Trophoblast cell (in vitro differentiated cells and primary cell): ENCODE results near the gene WNT4.

Source experiments
- DNase-seq, 2 donors: peaks; one replicate each; pipeline ENCODE4 v3.0.0-alpha.2; 2016
- H2AFZ ChIP-seq: 2 replicates; pipeline ENCODE4 v1.6.1; 2013; ENCODE audit warnings: low read length, moderate library complexity, mild to moderate bottlenecking; ENCODE audit not compliant: insufficient read depth, poor library complexity
- H2AK5ac ChIP-seq: 2 replicates; pipeline ENCODE4 v1.6.1; 2013; ENCODE audit warnings: mild to moderate bottlenecking, low read length
- H2BK120ac ChIP-seq: 2 replicates; pipeline ENCODE4 v1.6.1; 2013; ENCODE audit warnings: low read length, mild to moderate bottlenecking, moderate library complexity; ENCODE audit not compliant: insufficient read depth, poor library complexity
- H2BK12ac ChIP-seq: 2 replicates; pipeline ENCODE4 v1.6.1; 2013; ENCODE audit warnings: mild to moderate bottlenecking, low read length, moderate library complexity
- H2BK5ac ChIP-seq: 2 replicates; pipeline ENCODE4 v1.6.1; 2013; ENCODE audit warnings: low read length, low read depth, moderate library complexity, mild to moderate bottlenecking; ENCODE audit not compliant: poor library complexity
- H3K14ac ChIP-seq: 2 replicates; pipeline ENCODE4 v1.6.1; 2013; ENCODE audit warnings: mild to moderate bottlenecking, low read length
- H3K18ac ChIP-seq: 2 replicates; pipeline ENCODE4 v1.6.1; 2013; ENCODE audit warnings: mild to moderate bottlenecking, low read length
- H3K23ac ChIP-seq: 2 replicates; pipeline ENCODE4 v1.6.1; 2013; ENCODE audit warnings: low read length
- H3K27ac ChIP-seq: 2 replicates; pipeline ENCODE4 v1.5.1; 2013; ENCODE audit warnings: low read depth, mild to moderate bottlenecking, inconsistent platforms, low read length, moderate library complexity
- H3K27me3 ChIP-seq: 2 replicates; pipeline ENCODE4 v1.6.1; 2013; ENCODE audit warnings: inconsistent platforms, mild to moderate bottlenecking, low read length, moderate library complexity; ENCODE audit not compliant: insufficient read depth
- H3K36me3 ChIP-seq, 2 experiments: 1 replicate in 1 of 2; 2 replicates in 1 of 2; pipeline ENCODE4 v1.6.1; 2013; ENCODE audit warnings: low read length in 2 of 2, mild to moderate bottlenecking in 2 of 2, moderate library complexity in 1 of 2; ENCODE audit not compliant: insufficient read depth in 2 of 2, control insufficient read depth in 1 of 2
- H3K4ac ChIP-seq: 2 replicates; pipeline ENCODE4 v1.6.1; 2013; ENCODE audit warnings: low read depth, mild to moderate bottlenecking, low read length, moderate library complexity
- H3K4me1 ChIP-seq, 2 experiments: 1 replicate in 1 of 2; 2 replicates in 1 of 2; pipeline ENCODE4 v1.6.1; 2013; ENCODE audit warnings: low read length in 2 of 2, mild to moderate bottlenecking in 2 of 2, moderate library complexity in 1 of 2; ENCODE audit not compliant: insufficient read depth in 2 of 2, control insufficient read depth in 1 of 2
- H3K4me2 ChIP-seq: 2 replicates; pipeline ENCODE4 v1.6.1; 2013; ENCODE audit warnings: inconsistent platforms, mild to moderate bottlenecking, low read length, moderate library complexity
- H3K4me3 ChIP-seq: 2 replicates; pipeline ENCODE4 v1.5.1; 2013; ENCODE audit warnings: mild to moderate bottlenecking, low read depth, low read length, inconsistent platforms
- H3K79me1 ChIP-seq: one replicate; pipeline ENCODE4 v1.6.1; 2013; ENCODE audit warnings: low read length
- H3K79me2 ChIP-seq: 2 replicates; pipeline ENCODE4 v1.6.1; 2013; ENCODE audit warnings: low read length, mild to moderate bottlenecking; ENCODE audit not compliant: control insufficient read depth, insufficient read depth, poor library complexity
- H3K9ac ChIP-seq: 2 replicates; pipeline ENCODE4 v1.6.1; 2013; ENCODE audit warnings: mild to moderate bottlenecking, low read length
- H3K9me3 ChIP-seq: 2 replicates; pipeline ENCODE4 v1.6.1; 2013; ENCODE audit warnings: low read depth, mild to moderate bottlenecking, control low read depth, inconsistent platforms, low read length; ENCODE audit not compliant: insufficient read depth
- H4K12ac ChIP-seq: 2 replicates; pipeline ENCODE4 v1.6.1; 2013; ENCODE audit warnings: low read depth, mild to moderate bottlenecking, low read length, moderate library complexity
- H4K8ac ChIP-seq: 2 replicates; pipeline ENCODE4 v1.6.1; 2013; ENCODE audit warnings: low read depth, mild to moderate bottlenecking, low read length, moderate library complexity
- H4K91ac ChIP-seq: one replicate; pipeline ENCODE4 v1.6.1; 2013; ENCODE audit warnings: low read depth, mild to moderate bottlenecking, low read length, moderate library complexity
- WGBS: extraction: QIAGEN DNeasy Blood & Tissue Kit; methylation state at CpG from one replicate; pipeline ENCODE4 v1.1.7; 2013; ENCODE audit warnings: missing lambda C conversion rate; ENCODE audit not compliant: insufficient read length, insufficient coverage; ENCODE audit errors: extremely low coverage; 5-methylcytosine and 5-hydroxymethylcytosine counted together

Gene WNT4

DNA sequence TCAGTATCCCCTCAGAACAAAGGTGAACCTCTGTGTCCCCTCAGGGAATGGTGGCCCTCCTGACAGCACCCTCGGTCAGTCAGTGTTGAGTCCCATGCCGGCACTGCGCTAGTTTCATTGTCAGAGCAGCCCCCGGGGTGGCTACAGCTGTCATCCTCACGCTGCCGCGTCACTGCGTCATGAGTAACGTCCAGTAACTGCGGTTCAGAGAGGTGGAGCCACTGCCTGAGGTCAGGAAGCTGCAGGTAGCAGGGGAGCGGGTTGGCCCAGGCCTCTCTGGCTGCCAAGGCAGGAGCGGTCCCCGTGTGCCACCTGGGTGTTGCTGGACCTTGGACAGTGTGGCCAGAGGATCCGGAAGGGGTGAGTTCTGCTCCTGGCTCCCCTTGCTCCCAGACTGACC lies 20.2 kb upstream of the WNT4 start:
- no peak overlapping the region for H2BK5ac ChIP-seq
- H3K4ac ChIP-seq, result no peak overlapping the region
- no peaks in the 10 kb centered on the region for H3K9me3 ChIP-seq
- H3K27me3 ChIP-seq, result no peaks in the 10 kb centered on the region
- H3K79me1 ChIP-seq, result no peaks in the 10 kb centered on the region
- H2BK120ac ChIP-seq, result no peak overlapping the region
- peak; percentile 88 to 92 for DNase-seq
- no peak overlapping the region for H3K14ac ChIP-seq
- H3K18ac ChIP-seq, result no peak overlapping the region
- H4K8ac ChIP-seq, result no peak overlapping the region
- H3K4me2 ChIP-seq, result no peak overlapping the region
- peaks cover 0 to 8% of the 10 kb centered on the region in 2 experiments for H3K4me1 ChIP-seq
- no peak overlapping the region for H3K4me3 ChIP-seq
- no peak overlapping the region for H4K91ac ChIP-seq
- no peak overlapping the region for H3K27ac ChIP-seq
- H3K9ac ChIP-seq, result no peak overlapping the region
- H3K23ac ChIP-seq, result no peak overlapping the region
- no peaks in the 10 kb centered on the region for H3K36me3 ChIP-seq
- H4K12ac ChIP-seq, result no peak overlapping the region
- H3K79me2 ChIP-seq, result no peaks in the 10 kb centered on the region
- H2AK5ac ChIP-seq, result no peak overlapping the region
- H2AFZ ChIP-seq, result no peak overlapping the region
- no peak overlapping the region for H2BK12ac ChIP-seq
- no CpG with 5 or more reads among the region's 14 CpGs for WGBS

DNA sequence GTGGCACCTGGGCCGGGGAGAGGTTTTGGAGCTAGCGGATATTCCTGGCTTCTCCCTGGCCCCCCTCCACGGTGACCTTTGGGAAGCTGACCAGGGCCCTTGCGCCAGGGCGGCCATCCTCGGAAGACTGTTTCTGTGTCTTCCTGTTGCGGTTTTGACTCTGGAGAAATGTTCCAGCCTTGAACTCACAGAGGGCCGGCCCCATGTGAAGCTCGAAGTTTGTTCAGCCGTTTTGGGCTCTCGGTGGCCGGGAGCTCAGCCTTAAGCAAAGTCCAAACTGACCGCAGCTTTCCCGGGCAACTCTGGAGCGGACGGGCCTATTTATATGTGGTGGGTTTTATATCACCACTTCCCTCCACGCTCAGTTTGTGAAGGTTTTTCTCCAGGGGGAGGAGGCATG lies 17.0 kb upstream of the WNT4 start:
- no peak for DNase-seq
- no peak overlapping the region for H2BK12ac ChIP-seq
- H3K27me3 ChIP-seq, result no peaks in the 10 kb centered on the region
- no peak overlapping the region for H3K27ac ChIP-seq
- H3K4me1 ChIP-seq, result peaks cover 0 to 8% of the 10 kb centered on the region in 2 experiments
- H2BK5ac ChIP-seq, result no peak overlapping the region
- no peaks in the 10 kb centered on the region for H3K79me1 ChIP-seq
- no peak overlapping the region for H3K4me2 ChIP-seq
- H3K9ac ChIP-seq, result no peak overlapping the region
- WGBS, result no CpG with 5 or more reads among the region's 17 CpGs
- no peak overlapping the region for H4K12ac ChIP-seq
- H2BK120ac ChIP-seq, result no peak overlapping the region
- H2AK5ac ChIP-seq, result no peak overlapping the region
- H4K91ac ChIP-seq, result no peak overlapping the region
- H3K14ac ChIP-seq, result no peak overlapping the region
- H2AFZ ChIP-seq, result no peak overlapping the region
- H3K4me3 ChIP-seq, result no peak overlapping the region
- H3K18ac ChIP-seq, result no peak overlapping the region
- H3K79me2 ChIP-seq, result no peaks in the 10 kb centered on the region
- no peak overlapping the region for H3K4ac ChIP-seq
- H3K23ac ChIP-seq, result no peak overlapping the region
- H3K36me3 ChIP-seq, result no peaks in the 10 kb centered on the region
- H3K9me3 ChIP-seq, result no peaks in the 10 kb centered on the region
- H4K8ac ChIP-seq, result no peak overlapping the region

DNA sequence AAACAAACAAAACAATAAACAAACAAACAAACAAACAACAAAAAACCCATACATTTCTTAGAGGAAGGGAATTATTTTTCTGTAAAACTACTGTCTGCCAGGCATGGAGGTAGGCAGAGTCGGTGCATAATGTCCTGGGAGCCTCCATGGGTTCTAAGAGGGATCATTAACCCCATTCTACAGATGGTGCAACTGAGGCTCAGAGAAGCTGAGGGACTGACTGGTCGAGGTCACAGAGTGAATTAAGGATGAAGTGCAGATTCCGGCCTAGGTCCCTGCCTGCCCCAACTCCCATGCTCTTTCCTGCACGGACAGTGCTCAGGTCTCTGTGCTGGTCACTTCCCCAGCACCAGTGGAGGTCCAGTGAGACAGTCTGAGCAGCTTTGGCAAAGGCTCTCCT lies 15.8 kb upstream of the WNT4 start:
- no CpG with 5 or more reads among the region's 4 CpGs for WGBS
- H3K27ac ChIP-seq, result no peak overlapping the region
- no peak overlapping the region for H3K4me2 ChIP-seq
- H3K79me2 ChIP-seq, result no peaks in the 10 kb centered on the region
- H3K4me1 ChIP-seq, result peaks cover 0 to 1% of the 10 kb centered on the region in 2 experiments
- H3K23ac ChIP-seq, result no peak overlapping the region
- H3K18ac ChIP-seq, result no peak overlapping the region
- H3K9ac ChIP-seq, result no peak overlapping the region
- H4K12ac ChIP-seq, result no peak overlapping the region
- H4K8ac ChIP-seq, result no peak overlapping the region
- no peaks in the 10 kb centered on the region for H3K36me3 ChIP-seq
- no peaks in the 10 kb centered on the region for H3K9me3 ChIP-seq
- no peak overlapping the region for H3K14ac ChIP-seq
- H4K91ac ChIP-seq, result no peak overlapping the region
- no peak overlapping the region for H2BK5ac ChIP-seq
- no peak overlapping the region for H2BK120ac ChIP-seq
- no peak overlapping the region for H2AK5ac ChIP-seq
- no peak overlapping the region for H2BK12ac ChIP-seq
- no peak for DNase-seq
- H3K4me3 ChIP-seq, result no peak overlapping the region
- H2AFZ ChIP-seq, result no peak overlapping the region
- no peak overlapping the region for H3K4ac ChIP-seq
- no peaks in the 10 kb centered on the region for H3K27me3 ChIP-seq
- H3K79me1 ChIP-seq, result no peaks in the 10 kb centered on the region

DNA sequence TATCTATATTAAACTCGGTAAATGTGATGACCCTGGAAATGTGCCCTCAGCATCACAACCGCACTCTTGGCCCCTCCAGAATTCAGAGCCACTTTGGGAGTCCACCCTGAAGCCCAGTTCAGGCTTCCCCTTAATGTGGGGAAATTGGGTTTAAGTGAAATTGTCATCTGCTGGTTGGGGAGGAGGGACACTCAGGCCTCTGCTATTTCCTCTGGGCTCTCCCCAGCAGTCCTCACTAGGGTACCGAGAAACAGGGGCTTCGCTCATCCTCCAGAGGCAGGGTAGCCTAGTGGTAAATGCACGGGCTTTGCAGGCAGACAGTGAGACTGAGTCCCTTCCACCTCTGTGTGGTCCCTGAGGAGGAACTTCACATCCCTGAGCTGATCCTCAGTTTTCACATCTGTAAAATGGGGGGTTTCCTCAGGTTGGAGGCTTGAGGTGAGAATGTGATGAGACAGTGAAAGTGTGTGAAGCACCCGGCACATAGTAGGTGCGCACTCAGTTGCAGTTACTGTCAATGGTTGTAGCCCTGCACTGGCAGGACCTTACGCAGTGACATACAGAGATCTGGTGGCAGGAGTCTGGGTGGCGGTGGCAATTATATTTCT lies 14.6 kb upstream of the WNT4 start:
- Histone ChIP-seq H3K27ac (no peak overlapping the region), H3K4me2 (no peak overlapping the region), H3K18ac (no peak overlapping the region), H2BK12ac (no peak overlapping the region), H2BK5ac (no peak overlapping the region), H2BK120ac (no peak overlapping the region), H3K4me1 (no peaks in the 10 kb centered on the region), H3K36me3 (no peaks in the 10 kb centered on the region), H3K79me2 (no peaks in the 10 kb centered on the region), H3K23ac (no peak overlapping the region), H3K14ac (no peak overlapping the region), H4K91ac (no peak overlapping the region), H2AFZ (no peak overlapping the region), H4K8ac (no peak overlapping the region), H3K4me3 (no peak overlapping the region), H3K9me3 (no peaks in the 10 kb centered on the region), H3K79me1 (no peaks in the 10 kb centered on the region), H2AK5ac (no peak overlapping the region), H4K12ac (no peak overlapping the region), H3K9ac (no peak overlapping the region), H3K4ac (no peak overlapping the region), H3K27me3 (no peaks in the 10 kb centered on the region)
- WGBS, result no CpG with 5 or more reads among the region's 9 CpGs
- no peak for DNase-seq
